Uterus (tissue), 4 donors: ENCODE measurements around the gene FAM13B. TPM values are rescaled to one million over a fixed set of nuclear protein-coding genes. Genes with fewer than 3 reads are reported as not detected.

Source experiments
- DNase-seq, 2 donors: peaks; one replicate each; pipeline ENCODE4 v3.0.0-alpha.2; 2019 to 2020
- H3K27ac ChIP-seq, 2 donors: fragments of 200-600 bp; sonication (generic); 1 replicate in 1 of 2; 2 replicates in 1 of 2; pipeline ENCODE4 v1.5.1; 2016 to 2018
- H3K27me3 ChIP-seq, 2 donors: fragments of 200-600 bp; sonication (generic); one replicate each; pipeline ENCODE4 v1.5.1; 2018 to 2019; ENCODE audit warnings: control low read depth in 1 of 2
- H3K36me3 ChIP-seq, 2 donors: fragments of 200-600 bp; sonication (generic); one replicate each; pipeline ENCODE4 v1.5.1; 2019; ENCODE audit warnings: control low read depth in 1 of 2
- H3K4me1 ChIP-seq, 2 donors: fragments of 200-600 bp; sonication (generic); one replicate each; pipeline ENCODE4 v1.5.1; 2018 to 2019; ENCODE audit warnings: control low read depth in 1 of 2
- H3K4me3 ChIP-seq, 2 donors: fragments of 200-600 bp; sonication (generic); 1 replicate in 1 of 2; 2 replicates in 1 of 2; pipeline ENCODE4 v1.5.1; 2018 to 2019; ENCODE audit warnings: mild to moderate bottlenecking in 1 of 2
- H3K9me3 ChIP-seq, 2 donors: fragments of 200-600 bp; sonication (generic); one replicate each; pipeline ENCODE4 v1.5.1; 2019; ENCODE audit warnings: control low read depth in 1 of 2
- POLR2A ChIP-seq, 2 donors: fragments of 450-650 bp; IDR thresholded peaks; one replicate each; pipeline ENCODE4 v1.6.1; 2016; ENCODE audit warnings: antibody characterized with exemption in 2 of 2, mild to moderate bottlenecking in 1 of 2, moderate library complexity in 1 of 2
- intact Hi-C: fragments of 100-400 bp; cut with DNase I; formaldehyde crosslinking; loops from one replicate; pipeline ENCODE4 v1.15.1; 2023; ENCODE audit warnings: low total_unique reads
- total RNA-seq, 4 donors: library from RNA; depleted of rRNA in 3 of 4; stranded (reverse); fragments of >200 nt in 3 of 4; gene quantifications; one replicate each; pipeline versions ENCODE4 v1.1.0 to v1.2.4, GENCODE V29; 2014 to 2023
- TF ChIP-seq, protein P1 (sequence below), 4 experiments: fragments of 200-600 bp in 2 of 4; fragments of 450-650 bp in 2 of 4; sonication (generic) in 2 of 4; IDR thresholded peaks; one replicate each; pipeline ENCODE4 v1.5.1; 2016 to 2019; ENCODE audit warnings: antibody characterized with exemption in 4 of 4, mild to moderate bottlenecking in 2 of 4, moderate library complexity in 1 of 4
- donor health status: DM: yes; HTN: yes; CAD: no.

Gene FAM13B
- total RNA-seq, 4 donors from 2014 or later = 40.6 to 104 (median 58.1) TPM

DNA sequence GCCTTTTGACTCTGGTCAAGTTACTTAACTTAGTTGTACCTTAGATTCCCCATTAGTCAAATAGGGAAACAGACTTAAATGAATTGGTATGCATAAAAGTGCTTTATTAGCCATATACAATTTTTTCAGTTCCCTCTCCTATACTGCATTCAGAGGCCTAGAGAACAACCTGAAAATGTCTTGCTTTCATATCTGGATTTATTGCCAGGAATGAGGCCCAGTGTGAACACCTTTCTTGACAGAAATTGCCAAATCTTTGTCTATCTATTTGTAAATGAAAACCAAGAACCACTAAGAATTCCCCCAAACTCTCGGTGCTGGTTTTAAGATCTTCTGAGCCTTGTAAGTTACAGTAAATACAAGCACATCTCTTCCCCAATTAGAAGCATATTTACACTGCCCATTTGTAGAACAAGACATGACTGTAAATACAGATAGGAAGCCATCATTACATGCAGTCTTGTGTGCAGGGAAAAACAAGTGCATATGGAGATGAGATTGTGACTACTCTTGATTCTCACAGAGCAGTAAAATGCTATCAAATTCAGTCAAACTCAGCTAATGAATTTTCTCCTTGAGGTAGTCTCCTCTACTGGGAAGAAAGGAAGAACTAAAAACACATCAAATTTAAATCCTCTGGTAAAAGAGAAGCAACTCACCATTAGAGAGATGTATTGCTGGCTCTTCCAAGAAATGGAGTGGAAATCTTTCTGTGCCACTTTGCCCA, 5.2 kb upstream of the FAM13B start:
- H3K4me3 ChIP-seq = no peak overlapping the region
- H3K27me3 ChIP-seq = no peaks in the 10 kb centered on the region
- intact Hi-C loops = no loop called here
- no peaks in the 10 kb centered on the region for H3K9me3 ChIP-seq
- H3K36me3 ChIP-seq = no peaks in the 10 kb centered on the region
- H3K4me1 ChIP-seq = peaks cover 0 to 5% of the 10 kb centered on the region in 2 donors
- DNase-seq = no peak
- no peak overlapping the region for H3K27ac ChIP-seq
- TF ChIP-seq POLR2A (IDR thresholded peaks at IDR 0.05) = no peak
- TF ChIP-seq, protein P1, sequence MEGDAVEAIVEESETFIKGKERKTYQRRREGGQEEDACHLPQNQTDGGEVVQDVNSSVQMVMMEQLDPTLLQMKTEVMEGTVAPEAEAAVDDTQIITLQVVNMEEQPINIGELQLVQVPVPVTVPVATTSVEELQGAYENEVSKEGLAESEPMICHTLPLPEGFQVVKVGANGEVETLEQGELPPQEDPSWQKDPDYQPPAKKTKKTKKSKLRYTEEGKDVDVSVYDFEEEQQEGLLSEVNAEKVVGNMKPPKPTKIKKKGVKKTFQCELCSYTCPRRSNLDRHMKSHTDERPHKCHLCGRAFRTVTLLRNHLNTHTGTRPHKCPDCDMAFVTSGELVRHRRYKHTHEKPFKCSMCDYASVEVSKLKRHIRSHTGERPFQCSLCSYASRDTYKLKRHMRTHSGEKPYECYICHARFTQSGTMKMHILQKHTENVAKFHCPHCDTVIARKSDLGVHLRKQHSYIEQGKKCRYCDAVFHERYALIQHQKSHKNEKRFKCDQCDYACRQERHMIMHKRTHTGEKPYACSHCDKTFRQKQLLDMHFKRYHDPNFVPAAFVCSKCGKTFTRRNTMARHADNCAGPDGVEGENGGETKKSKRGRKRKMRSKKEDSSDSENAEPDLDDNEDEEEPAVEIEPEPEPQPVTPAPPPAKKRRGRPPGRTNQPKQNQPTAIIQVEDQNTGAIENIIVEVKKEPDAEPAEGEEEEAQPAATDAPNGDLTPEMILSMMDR (IDR thresholded peaks at IDR 0.05) = no peak

DNA sequence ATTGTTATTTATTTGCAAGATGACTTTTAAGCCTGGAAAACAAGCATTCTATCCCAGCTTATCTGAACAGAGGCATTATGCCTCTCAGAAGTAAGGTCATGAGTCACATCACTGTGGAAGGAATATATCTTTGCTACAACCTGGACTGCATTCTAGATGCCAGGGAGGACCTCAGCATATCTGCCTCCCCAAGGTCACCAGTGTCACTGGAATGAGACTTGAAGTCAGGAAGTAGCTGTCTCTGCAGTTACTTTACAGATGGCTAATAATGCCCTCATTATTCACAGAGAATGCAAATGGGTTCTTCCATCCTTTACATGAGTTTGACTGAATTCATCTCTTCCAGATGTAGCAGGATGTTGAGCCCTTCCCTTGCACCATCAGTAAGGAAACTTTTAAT, 4.4 kb upstream of the FAM13B start:
- H3K27ac ChIP-seq = no peak overlapping the region

DNA sequence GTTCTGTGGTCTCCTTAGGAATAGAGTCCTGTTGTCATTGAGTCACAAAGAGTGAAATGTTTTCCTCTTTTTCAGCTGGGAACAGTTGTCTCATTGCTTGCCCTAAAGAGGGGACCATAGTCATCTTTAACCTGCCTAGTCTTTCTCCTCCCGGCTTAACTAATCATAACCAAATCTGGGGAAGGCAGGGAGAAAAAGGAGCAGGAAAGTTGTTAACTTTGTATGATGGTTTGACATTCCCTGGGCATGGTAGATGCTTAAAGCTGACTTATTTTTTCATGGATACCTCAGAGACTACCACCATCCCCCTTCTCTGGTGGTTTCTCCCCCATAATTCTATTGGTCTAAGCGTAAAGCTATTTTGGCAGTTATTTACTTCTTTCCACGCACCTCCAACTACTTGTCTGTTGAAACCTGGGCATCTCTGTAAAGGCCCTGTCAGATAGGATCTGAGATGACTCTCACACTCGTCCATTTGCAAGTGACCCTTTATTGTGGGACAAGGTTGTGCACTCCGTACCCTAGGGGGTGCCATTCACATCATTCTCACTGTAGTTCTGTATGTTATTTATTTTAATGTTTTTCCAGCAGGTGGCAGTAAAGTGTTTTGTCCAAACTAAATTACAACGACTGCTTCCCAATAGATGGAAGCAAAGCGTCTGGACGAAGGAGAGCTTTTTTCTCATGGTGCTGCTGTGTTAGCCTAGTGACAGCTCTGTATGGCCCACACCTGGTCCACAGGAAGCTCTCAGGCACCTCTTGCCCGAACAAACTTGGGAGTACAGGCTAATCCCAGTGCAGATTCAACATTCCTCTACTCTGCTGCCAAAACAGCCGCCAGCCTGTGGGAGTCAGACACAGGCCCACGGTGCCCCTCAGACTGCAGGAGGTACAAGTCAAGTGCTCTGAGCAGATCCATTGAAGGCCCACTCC, 3.0 kb upstream of the FAM13B start:
- H3K27me3 ChIP-seq = no peaks in the 10 kb centered on the region
- no peaks in the 10 kb centered on the region for H3K36me3 ChIP-seq
- intact Hi-C loops = no loop called here
- no peaks in the 10 kb centered on the region for H3K9me3 ChIP-seq
- no peak overlapping the region for H3K4me3 ChIP-seq
- no peak for TF ChIP-seq POLR2A (IDR thresholded peaks at IDR 0.05)
- TF ChIP-seq, protein P1 (IDR thresholded peaks at IDR 0.05) = peak; percentile 78 to 91 (median 86)
- DNase-seq = peak; percentile 38 to 60
- peak overlapping the region; percentile 70 to 71 for H3K27ac ChIP-seq
- peaks cover 4 to 5% of the 10 kb centered on the region in 2 donors for H3K4me1 ChIP-seq

More for the DNA sequence above, 4.4 kb upstream of the FAM13B start:
- no peaks in the 10 kb centered on the region for H3K27me3 ChIP-seq
- DNase-seq = no peak
- no peaks in the 10 kb centered on the region for H3K36me3 ChIP-seq
- peaks cover 0 to 5% of the 10 kb centered on the region in 2 donors for H3K4me1 ChIP-seq
- no peak for TF ChIP-seq POLR2A (IDR thresholded peaks at IDR 0.05)
- TF ChIP-seq, protein P1 (IDR thresholded peaks at IDR 0.05) = no peak
- H3K9me3 ChIP-seq = no peaks in the 10 kb centered on the region
- intact Hi-C loops = no loop called here
- H3K4me3 ChIP-seq = no peak overlapping the region

DNA sequence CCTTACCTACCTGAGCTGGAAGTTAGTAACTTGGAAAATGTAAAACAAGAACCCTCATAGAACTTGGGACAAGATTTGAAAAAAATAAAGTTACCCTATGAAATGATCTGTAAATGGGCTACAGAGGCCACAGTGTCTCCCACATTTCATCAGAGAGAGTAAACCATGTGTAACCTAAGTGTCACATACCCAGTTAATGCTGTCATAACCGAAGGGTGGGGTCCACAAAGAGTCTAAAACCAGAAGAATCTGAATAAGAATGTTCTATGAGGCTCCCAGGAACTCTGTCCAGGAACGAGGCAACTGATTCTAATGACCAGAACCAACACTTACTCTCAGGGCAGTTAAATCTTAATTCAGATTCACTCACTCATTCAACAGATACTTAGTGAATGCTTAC, 1.0 kb upstream of the FAM13B start:
- H3K36me3 ChIP-seq = no peaks in the 10 kb centered on the region
- intact Hi-C loops = no loop called here
- no peaks in the 10 kb centered on the region for H3K9me3 ChIP-seq
- H3K27ac ChIP-seq = peak overlapping the region; percentile 99
- no peak for DNase-seq
- no peaks in the 10 kb centered on the region for H3K27me3 ChIP-seq
- peaks cover 5% of the 10 kb centered on the region in 2 donors for H3K4me1 ChIP-seq
- TF ChIP-seq, protein P1 (IDR thresholded peaks at IDR 0.05) = no peak
- no peak for TF ChIP-seq POLR2A (IDR thresholded peaks at IDR 0.05)
- H3K4me3 ChIP-seq = peak overlapping the region in 1 of 2 donors; percentile 100
